ENCODE results near the gene CNN2.

CNN2 gene

DNA sequence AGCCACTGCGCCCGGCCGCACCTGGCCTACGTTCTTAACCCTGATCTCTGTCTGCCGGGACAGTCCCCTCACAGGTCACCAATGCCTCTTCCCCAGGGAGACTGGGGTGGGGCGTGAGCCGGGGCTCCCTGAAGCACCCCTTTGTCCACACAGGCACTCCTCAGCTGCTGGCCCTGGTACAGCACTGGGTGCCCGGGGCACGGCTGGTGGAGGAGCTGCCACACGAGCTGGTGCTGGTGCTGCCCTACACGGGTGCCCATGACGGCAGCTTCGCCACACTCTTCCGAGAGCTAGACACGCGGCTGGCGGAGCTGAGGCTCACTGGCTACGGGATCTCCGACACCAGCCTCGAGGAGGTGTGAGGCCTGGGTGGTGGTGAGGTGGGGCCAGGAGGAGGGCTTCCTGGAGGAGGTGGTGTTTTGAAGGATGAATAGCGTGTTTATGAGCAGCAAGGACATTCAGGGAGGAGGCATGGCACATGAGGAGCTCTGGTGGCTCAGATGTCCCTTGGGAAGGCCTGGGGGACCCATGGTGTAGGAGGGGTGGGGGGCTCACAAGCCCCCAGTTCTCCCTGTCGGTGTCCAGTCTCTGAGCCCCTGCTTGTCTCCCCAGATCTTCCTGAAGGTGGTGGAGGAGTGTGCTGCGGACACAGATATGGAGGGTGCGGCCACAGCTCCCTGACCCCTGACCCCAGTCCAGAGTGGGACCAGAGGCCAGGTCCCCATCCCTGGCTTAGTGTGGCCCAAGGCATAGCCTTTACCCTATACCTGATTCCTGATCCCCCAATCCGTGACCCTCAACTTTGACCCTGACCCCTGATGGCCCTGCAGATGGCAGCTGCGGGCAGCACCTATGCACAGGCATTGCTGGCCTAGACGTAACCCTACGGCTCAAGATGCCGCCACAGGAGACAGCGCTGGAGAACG is 27.0 kb downstream of the CNN2 start:
- no peak for DNase-seq

DNA sequence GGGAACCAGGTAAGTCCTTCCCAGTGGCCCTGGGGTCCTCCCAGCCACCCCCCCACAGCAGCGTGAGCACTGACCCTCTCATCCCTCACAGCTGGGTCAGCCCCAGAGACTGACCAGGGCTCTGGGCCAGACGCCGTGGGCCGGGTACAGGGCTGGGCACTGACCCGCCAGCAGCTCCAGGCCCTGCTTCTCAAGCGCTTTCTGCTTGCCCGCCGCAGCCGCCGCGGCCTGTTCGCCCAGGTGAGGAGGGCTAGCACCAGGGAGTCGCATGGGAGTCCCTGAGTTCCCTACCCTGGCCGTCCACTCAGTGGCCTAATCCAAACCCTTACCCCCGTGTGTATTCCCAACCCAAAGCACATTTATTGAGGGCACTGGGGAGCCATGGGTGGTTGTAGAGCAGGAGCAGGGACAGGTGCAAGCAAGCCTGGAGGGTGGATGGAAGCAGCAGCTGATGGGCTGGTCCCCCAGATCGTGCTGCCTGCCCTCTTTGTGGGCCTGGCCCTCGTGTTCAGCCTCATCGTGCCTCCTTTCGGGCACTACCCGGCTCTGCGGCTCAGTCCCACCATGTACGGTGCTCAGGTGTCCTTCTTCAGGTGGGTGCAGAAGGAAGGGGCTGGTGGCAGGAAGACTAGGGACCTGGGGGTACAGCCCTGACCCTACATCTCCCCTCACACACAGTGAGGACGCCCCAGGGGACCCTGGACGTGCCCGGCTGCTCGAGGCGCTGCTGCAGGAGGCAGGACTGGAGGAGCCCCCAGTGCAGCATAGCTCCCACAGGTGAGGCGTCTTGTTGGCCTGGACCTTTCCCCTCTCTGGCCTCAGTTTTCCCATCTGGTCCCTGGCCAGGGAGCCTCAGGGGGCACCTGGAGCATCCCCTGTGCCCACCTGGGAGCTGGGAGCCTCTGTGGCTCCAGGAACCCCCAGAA is 28.0 kb downstream of the CNN2 start:
- DNase-seq = no peak

DNA sequence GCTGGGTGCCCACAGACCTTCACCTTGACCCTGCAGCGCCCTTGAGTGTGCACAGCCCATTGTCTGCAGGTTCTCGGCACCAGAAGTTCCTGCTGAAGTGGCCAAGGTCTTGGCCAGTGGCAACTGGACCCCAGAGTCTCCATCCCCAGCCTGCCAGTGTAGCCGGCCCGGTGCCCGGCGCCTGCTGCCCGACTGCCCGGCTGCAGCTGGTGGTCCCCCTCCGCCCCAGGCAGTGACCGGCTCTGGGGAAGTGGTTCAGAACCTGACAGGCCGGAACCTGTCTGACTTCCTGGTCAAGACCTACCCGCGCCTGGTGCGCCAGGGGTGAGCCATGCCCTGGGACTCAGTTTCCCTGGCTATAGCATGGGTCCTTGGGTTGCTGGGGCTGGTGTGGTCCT is 28.6 kb downstream of the CNN2 start:
- DNase-seq = no peak

DNA sequence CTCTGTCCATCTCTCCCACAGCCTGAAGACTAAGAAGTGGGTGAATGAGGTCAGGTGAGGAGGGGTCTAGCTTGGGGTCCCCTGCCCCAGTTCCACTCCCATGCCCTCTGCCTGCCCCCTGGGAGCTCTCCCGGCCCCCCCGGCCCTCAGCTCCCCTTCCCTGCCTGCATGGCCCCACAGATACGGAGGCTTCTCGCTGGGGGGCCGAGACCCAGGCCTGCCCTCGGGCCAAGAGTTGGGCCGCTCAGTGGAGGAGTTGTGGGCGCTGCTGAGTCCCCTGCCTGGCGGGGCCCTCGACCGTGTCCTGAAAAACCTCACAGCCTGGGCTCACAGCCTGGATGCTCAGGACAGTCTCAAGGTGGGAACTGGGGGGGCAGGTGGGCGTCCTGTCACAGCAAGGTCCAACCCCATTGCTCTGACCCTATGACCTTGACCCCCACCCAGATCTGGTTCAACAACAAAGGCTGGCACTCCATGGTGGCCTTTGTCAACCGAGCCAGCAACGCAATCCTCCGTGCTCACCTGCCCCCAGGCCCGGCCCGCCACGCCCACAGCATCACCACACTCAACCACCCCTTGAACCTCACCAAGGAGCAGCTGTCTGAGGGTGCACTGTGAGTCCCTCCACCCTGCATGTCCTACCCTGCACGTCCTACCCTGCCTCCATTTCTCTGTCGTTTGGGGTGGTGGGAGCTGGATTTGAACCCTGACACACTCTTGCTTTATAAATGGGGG is 29.6 kb downstream of the CNN2 start:
- DNase-seq = no peak

DNA sequence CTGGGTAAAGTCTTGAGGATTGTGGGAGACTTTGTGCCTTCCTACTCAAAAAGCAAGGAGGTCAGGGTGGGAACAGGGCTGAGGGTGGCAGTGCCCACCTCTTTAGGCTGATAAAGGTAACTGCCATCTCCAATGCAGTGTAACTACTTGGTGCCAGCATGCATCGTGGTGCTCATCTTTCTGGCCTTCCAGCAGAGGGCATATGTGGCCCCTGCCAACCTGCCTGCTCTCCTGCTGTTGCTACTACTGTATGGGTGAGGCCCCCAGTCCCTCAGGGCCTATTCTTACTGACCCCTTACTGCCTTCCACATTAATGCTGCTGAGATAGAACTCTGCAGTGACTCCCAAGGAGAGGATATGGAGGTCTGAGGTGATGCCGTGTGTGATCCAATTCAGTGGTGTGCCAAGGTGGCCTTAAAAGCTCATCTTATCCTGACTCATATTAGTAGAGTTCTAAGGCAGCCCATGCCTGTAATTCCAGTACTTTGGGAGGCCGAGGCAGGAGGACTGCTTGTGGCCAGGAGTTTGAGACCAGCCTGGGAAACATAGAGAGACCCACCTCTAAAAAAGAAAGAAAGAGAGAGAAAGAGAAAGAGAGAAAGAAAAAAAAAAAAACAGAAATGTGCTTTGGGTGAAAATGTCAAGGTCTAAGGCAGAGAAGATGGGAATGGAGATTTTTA is 30.9 kb downstream of the CNN2 start:
- peak; percentile 71 to 75 for DNase-seq

DNA sequence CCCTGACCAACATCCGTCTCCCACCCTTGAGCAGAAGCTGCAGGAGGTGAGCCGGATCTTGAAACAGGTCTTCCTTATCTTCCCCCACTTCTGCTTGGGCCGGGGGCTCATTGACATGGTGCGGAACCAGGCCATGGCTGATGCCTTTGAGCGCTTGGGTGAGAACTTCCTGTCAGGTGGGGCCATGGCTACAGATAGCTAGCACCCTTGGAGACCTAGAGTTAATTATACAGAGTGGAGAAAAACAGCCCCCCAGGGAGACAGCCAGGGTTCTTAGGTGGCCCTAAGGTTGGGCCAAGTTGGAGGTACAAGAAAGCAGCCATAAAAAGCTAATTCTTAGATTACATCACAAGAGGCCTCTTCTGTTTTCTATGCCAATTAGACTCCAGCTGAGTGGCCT is 31.7 kb downstream of the CNN2 start:
- DNase-seq = no peak

DNA sequence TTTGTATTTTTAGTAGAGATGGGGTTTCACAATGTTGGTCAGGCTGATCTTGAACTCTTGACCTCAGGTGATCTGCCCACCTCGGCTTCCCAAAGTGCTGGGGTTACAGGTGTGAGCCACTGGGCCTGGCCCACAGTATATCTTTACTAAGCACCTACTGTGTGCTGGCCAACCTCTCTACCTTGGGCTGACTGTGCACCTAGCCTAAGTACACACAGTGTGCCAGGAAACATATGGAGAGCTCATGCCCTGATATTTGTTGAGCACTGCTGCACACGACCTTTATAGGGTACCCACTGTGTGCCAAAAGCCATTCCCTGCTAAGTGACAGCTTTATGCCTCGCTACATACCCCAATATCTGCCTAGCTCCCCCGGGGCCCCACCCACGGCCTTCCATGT is 34.3 kb downstream of the CNN2 start:
- no peak for DNase-seq

DNA sequence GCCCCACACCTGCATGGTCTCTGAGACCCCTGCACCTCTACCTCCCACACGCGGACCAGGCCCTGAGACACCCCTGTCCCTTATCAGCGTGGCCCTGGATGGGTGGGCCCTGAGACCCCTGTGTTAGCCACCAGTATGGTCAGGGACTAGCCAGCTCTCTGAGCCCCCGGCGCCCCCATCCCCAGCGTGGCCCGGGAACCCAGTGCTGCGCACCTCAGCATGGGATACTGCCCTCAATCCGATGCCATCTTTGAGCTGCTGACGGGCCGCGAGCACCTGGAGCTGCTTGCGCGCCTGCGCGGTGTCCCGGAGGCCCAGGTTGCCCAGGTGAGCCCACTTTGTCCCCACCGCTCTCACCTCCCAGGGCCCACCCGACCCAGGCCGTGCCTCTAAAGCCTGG is 35.6 kb downstream of the CNN2 start:
- DNase-seq = no peak

DNA sequence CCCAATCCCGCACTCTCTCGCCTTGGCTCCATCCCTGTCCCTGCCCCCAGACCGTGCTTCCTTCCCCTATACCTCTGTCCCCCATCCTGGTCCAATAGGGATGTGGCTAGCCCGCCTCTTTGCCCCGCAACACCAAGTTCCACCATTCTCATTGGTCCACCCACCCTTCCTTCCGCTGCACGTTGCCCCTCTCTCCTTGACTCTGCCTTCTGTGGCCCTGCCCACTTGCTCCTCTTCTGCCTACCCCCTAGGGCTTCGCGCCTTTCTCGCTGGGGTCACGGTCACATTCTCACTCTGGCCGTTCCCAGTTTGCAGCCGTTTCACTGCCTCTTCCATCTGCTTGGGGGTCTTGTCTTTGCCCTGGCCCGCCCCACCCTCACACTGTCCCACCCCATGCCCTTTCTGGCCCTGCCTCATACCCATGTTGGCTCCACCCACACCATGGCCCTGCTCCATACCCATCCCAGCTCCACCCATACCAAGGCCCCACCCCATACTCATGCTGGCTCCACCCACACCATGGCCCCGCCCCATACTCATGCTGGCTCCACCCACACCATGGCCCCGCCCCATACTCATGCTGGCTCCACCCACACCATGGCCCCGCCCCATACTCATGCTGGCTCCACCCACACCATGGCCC is 36.1 kb downstream of the CNN2 start:
- DNase-seq = no peak

DNA sequence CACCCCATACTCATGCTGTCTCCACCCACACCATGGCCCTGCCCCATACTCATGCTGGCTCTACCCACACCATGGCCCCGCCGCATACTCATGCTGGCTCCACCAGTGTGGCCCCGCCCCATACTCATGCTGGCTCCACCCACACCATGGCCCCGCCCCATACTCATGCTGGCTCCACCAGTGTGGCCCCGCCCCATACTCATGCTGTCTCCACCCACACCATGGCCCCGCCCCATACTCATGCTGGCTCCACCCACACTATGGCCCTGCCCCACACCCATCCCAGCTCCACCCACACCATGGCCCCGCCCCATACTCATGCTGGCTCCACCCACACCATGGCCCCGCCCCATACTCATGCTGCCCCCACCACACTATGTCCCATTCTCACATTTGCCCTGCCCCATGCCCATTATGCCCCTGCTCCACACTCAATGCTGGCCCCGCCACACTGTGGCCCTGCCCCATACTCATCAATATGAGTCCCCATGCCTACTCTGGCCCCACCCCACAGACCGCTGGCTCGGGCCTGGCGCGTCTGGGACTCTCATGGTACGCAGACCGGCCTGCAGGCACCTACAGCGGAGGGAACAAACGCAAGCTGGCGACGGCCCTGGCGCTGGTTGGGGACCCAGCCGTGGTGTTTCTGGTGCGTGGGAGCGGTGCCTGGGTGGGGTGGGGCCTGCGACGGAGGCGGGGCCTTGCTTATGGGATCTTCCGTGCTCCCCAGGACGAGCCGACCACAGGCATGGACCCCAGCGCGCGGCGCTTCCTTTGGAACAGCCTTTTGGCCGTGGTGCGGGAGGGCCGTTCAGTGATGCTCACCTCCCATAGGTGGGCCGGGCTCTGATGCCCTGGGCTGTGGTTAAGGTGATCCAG is 36.9 kb downstream of the CNN2 start:
- peak; percentile 78 to 84 for DNase-seq

DNA sequence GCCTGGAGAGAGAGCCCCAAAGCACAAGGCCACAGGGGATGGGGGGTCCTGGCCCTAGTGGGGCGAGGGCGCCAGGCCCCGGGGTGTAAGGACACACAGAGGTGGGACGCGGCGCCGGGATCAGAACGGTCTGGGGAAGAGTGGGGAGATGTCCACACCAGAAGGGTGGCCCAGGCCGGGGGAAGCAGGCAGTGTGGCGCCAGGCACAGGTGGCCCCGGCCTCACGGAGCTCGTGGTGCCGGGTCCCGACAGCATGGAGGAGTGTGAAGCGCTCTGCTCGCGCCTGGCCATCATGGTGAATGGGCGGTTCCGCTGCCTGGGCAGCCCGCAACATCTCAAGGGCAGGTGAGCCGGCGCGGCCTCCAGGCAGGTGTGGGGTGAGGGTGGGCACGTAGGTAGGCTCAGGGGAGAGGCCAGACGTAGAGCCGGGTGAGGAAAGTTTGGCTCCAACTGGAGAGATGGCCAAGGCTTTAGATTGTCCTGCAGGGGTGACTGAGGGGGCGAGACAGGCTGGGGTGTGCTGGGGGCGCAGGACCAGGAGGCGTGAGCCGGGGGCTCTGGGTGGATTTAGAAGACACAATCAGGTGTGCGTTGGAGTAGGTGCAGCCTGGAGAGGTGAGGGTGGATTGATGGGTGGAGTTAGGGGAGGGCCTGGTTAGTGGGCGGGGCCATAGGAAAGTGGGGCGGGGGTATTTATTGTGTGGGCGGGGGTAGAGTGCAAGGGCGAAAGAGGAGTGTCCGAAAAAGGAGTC is 37.7 kb downstream of the CNN2 start:
- no peak for DNase-seq

DNA sequence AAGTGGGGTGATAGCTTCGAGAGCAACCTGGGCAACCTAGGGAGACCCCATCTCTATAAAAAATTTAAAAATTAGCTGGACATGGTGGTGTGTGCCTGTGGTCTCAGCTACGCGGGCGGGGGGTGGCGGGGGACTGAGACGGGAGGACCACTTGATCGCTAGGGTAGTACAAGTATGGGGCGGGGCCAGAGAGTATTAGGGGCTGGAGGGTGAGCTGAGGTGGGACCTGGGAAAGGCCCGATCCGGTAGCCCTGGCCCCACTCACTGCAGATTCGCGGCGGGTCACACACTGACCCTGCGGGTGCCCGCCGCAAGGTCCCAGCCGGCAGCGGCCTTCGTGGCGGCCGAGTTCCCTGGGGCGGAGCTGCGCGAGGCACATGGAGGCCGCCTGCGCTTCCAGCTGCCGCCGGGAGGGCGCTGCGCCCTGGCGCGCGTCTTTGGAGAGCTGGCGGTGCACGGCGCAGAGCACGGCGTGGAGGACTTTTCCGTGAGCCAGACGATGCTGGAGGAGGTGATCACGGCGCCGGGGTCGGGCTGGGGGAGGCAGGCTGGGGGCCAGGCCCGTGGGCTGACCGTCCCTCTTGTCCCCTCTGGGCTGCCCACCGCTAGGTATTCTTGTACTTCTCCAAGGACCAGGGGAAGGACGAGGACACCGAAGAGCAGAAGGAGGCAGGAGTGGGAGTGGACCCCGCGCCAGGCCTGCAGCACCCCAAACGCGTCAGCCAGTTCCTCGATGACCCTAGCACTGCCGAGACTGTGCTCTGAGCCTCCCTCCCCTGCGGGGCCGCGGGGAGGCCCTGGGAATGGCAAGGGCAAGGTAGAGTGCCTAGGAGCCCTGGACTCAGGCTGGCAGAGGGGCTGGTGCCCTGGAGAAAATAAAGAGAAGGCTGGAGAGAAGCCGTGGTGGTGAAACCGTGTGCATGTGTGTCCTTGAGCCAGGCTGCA is 38.5 kb downstream of the CNN2 start:
- peak; percentile 71 to 76 for DNase-seq

DNA sequence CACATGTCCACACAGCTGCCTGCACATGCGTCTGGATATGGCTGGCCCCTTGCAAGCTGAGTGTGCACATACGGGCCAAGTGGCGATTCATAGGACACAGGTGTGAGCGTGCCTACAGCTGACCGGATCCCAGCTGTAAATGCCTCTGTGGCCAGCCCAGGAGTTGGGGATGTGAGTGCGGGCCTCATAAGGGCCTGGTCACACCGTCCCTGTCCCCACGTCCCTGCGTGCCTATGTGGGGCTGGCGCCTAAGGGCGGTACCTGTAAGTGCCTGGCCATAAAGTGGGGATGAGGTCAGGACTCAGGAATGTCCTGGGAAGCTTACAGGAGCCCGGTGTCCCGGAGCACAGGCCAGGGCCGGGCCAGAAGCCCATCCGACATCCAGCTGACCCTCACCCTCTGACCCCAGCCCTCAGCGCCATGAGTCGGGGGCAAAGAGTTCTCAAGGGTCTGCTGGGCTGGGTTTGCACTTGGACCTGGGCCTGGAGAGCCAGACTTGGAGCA is 39.2 kb downstream of the CNN2 start:
- DNase-seq = no peak

DNA sequence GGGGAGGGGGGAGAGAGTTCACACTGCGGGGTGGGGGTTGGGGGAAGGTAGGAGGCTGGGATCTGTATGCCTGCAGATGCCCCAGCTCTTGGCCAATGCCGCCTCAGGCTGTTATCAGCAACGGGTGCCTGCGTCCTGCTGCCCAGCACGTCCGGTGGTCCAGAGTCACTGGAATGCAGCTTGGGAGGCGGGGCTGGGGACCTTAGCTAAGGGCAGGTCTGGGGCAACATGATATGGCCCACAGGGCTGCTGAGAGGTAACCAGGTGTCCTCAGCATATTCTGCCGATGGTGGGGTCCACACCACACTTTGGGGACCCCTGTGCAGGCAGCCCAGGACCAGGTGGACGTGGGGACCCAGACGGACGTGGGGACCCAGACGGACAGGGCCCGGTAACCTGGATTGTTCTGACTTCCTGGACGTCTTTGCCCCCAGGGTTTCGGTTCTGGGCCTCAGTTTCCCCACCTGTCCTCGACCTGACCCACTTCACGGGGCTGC is 39.9 kb downstream of the CNN2 start:
- no peak for DNase-seq

DNA sequence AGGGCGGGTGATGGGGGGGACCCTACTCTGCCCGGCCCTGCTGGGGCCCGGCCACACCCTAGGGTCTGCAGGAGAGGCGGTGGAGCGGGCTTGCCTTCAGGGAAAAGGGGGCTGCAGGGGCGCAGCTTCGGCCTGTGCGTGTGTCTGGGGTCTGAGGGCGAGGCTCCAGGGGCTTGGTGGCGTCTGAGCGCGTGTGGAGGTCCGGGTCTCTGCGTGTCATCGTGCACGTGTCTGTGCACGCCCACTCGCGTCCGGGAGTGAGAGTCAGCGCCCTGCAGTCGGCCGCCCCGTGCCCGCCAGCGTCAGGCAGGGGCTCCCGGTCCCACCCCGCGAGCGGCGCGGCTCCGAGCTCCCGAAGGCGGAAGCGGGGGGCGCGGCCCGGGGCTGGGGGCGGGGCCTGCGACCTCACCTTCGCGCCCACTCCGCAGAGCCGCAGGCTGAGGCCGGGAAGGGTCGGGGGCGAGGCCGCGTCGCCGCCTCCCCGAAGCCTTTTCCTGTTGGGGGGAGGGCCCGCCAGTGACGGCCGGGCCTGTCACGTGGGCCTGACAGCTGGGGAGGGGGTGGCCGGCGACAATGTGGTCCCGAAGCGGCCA is 40.4 kb downstream of the CNN2 start, which contains the start of gene ARHGAP45:
ARHGAP45 (plus strand) TSS at position 420 of the 593 bp plus-strand sequence. CDS start 239 bp downstream, outside the sequence.
- peak; percentile 85 to 88 for DNase-seq

DNA sequence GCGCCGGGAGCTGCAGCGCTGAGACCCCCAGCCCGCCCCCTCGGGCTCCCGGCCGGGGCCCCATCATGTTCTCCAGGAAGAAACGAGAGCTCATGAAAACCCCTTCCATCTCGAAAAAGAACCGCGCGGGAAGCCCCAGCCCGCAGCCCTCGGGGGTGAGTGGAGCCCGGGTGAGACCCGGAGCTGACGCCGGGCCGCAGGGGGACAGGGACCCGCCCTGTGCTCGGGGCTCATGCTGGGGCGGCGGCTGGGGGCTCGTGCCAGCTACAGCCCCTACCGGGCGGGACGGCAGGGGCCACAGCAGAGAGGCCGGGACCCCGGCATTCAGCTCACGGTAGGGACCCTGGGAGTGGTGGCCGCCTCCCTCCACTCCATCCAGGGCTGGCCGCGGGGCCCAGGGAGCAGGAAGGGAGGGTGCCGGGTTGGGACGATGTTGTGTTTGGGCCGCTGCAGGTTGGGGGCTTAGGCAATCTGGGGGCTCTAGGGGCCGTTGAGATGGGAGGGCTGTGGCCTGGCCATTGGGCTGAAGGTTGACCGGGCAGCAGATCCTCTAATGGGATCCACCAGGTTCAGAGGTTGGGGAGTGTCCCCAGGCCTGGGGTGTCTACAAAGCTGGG is 41.0 kb downstream of the CNN2 start:
- no peak for DNase-seq
